ENCODE data around the gene COL18A1.

COL18A1 gene

DNA sequence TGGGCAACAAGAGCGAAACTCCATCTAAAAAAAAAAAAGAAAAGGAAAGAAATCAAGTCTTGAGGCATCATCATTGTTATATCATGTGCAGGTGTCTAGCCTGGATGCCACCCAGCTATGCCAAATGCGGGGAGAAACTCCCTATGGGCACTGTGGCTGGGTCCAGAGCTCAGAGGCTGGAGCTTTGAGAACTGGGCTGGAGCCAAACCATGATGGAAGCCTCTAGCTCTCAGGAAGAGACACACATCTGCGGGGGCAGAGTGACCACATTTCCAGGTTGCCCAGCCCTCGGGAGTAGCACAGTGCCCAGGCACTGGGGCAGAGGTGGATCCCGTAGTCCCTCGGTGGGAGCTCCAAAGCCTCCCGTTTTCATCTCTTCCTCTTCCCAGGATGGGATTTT lies 58.9 kb downstream of the COL18A1 start:
- TF ChIP-seq, protein P1, sequence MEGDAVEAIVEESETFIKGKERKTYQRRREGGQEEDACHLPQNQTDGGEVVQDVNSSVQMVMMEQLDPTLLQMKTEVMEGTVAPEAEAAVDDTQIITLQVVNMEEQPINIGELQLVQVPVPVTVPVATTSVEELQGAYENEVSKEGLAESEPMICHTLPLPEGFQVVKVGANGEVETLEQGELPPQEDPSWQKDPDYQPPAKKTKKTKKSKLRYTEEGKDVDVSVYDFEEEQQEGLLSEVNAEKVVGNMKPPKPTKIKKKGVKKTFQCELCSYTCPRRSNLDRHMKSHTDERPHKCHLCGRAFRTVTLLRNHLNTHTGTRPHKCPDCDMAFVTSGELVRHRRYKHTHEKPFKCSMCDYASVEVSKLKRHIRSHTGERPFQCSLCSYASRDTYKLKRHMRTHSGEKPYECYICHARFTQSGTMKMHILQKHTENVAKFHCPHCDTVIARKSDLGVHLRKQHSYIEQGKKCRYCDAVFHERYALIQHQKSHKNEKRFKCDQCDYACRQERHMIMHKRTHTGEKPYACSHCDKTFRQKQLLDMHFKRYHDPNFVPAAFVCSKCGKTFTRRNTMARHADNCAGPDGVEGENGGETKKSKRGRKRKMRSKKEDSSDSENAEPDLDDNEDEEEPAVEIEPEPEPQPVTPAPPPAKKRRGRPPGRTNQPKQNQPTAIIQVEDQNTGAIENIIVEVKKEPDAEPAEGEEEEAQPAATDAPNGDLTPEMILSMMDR (IDR thresholded peaks at IDR 0.05; ENCODE audit: borderline replicate concordance, insufficient read depth, low read depth, low read length), result no peak

DNA sequence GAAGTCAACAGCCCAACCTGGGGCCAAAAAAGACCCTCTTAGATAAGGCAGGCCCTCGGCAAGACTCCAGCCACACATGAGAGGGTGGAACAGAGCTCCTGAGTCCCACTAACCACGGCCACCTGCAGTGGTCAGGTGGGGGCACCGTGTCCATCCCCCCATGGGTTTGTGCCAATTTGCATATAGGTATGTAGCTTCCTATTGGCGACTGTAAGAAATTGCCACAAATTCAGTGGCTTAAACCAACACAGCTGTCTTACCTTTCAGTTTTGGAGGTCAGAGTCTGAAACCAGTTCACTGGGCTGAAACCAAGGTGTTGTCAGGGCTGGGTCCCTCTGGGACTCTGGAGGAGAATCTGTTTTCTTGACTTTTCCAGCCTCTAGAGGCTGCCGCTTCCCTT lies 59.3 kb downstream of the COL18A1 start:
- H3K4me3 ChIP-seq (ENCODE audit: low read depth, low read length), result no peak overlapping the region
- TF ChIP-seq, protein P1 (IDR thresholded peaks at IDR 0.05; ENCODE audit: borderline replicate concordance, insufficient read depth, low read depth, low read length), result no peak

More for the DNA sequence above, 58.9 kb downstream of the COL18A1 start:
- H3K4me3 ChIP-seq (ENCODE audit: low read depth, low read length), result no peak overlapping the region

DNA sequence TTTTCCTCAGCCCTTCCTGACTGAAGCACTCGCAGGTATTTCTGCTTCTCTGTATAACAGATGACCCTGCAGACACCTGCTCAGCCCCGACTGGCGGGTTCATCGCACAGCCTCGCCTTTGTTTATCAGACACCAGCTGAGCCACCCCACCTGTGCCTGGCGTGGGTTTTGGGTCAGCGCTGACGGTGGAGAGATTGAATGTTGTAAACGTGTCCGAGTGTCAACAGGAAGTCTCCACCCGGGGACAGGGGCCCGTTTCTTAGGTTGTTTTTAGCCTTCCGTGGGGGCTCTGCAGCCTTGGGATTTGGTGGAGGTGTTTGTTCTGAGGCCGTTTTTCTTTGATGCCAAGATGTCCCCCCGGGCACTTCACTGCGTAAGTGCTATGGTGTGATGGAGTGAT lies 60.1 kb downstream of the COL18A1 start:
- TF ChIP-seq, protein P1 (IDR thresholded peaks at IDR 0.05; ENCODE audit: borderline replicate concordance, insufficient read depth, low read depth, low read length), result no peak
- no peak overlapping the region for H3K4me3 ChIP-seq (ENCODE audit: low read depth, low read length)

DNA sequence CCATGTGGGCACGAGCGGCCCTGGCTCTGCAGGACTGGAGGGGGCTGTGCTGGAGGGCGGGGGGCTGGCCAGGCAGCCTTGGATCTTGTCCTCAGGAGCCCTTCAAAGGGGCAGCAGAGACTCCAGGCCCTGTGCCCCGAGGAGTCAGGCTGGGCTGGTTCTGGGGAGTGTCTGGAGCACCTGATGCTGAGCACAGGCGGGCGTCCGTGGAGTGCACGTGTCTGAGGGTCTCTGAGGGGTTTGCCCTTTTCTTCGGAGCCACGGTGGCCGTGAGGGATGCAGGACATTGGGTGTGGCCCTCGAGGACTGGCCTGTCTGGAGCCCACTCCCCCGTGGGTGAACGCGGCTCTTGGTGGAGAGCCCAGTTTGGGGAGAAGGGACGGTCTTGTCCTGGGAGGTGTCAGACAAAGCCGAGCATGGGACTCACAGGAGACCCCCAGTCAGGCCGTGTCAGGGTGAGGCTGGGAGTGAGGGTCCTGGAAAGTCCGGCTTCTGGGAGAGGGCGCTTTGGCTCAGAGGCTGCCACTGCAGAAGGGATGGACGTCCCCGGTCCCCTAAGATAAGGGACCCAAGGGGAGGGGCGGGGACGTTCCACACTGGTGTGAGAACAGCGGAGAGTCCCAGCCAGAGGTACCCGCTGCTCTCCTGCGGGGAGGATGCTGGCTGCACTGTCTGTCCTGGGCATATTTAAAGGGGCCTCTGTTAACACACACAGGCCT lies 60.8 kb downstream of the COL18A1 start:
- H3K4me3 ChIP-seq (ENCODE audit: low read depth, low read length), result no peak overlapping the region

DNA sequence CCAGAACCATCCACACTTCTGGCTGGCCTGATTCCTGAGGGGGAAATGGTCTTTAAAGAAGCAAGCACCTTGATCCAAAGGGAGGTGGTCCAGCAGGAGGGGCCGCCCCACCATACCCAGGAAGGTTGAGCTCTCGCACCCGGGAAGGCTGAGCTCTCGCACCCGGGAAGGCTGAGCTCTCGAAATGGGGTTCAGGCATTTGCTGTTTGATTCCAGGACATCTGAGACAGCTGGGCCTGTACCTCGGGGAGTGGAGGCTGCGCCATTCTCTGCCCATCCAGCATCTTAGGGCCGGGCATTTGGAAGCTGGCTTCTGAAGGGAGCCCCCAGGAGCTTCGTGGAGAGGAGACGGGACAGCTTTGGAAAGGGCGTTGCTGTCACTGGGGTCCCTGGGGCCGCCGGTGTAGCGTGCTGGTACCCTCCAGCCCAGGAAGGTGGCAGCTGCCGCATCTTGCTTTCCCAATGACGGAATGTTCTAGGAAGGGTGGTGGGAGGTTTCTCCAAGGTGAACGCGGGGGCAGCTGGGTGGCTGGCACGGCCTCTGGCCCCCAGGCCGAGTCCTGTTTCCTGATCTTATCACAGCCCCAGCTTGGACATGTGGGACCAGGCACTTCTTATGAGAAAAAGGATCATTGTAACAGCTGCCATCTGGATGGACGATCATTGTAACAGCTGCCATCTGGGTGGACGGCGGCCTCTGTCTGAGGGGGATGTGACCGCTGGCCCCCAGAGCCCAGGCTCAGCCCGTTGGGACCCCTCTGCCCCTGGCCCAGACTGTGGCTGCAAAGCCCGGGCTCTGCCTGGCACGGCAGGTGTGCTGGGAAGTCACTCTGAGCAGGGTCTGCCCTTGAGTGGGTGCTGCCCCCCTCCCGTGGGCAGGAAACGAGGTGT lies 61.6 kb downstream of the COL18A1 start:
- TF ChIP-seq, protein P1 (IDR thresholded peaks at IDR 0.05; ENCODE audit: borderline replicate concordance, insufficient read depth, low read depth, low read length), result no peak

More for the DNA sequence above, 60.8 kb downstream of the COL18A1 start:
- TF ChIP-seq, protein P1 (IDR thresholded peaks at IDR 0.05; ENCODE audit: borderline replicate concordance, insufficient read depth, low read depth, low read length), result no peak

DNA sequence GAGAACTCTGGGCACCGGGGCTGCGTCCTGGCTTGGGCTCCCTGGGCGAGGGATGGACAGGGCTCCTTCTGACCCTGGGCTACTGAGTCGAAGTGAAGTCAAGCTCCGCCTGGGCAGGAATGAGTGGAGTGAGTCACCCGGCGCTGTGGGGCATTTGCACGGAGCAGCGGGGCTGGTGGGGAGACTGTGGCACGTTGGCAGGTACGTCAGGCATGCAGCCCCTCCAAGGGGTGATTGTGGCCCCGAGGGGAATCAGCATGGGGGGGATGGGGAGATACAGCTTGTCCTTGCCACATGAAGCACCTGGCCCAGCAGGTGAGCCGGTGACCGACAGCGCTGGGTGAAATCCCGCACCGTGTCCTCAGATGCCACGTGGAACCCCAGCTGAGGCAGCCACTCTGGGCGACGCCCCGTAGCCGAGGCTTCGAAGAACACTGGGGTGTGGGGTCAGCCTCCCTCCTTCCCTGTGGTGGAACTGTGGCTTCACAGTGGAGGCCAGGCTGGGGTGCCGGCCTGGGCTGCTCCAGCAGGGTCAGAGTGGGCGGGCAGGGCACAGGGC lies 62.3 kb downstream of the COL18A1 start:
- TF ChIP-seq, protein P1 (IDR thresholded peaks at IDR 0.05; ENCODE audit: borderline replicate concordance, insufficient read depth, low read depth, low read length), result no peak
- no peak overlapping the region for H3K4me3 ChIP-seq (ENCODE audit: low read depth, low read length)

More for the DNA sequence above, 61.6 kb downstream of the COL18A1 start:
- H3K4me3 ChIP-seq (ENCODE audit: low read depth, low read length), result no peak overlapping the region
